HG02885 (cell line): ENCODE measurements around the gene PRPF6.
A peak's percentile ranks its signal among the peaks of the same experiment; 100 is the strongest.

Source experiments
- ATAC-seq: cut with Tn5 transposase; IDR thresholded peaks from one replicate; pipeline ENCODE4 v1.9.1; 2021; ENCODE audit warnings: mild to moderate bottlenecking; ENCODE audit not compliant: unreplicated experiment, poor library complexity

PRPF6 gene

DNA sequence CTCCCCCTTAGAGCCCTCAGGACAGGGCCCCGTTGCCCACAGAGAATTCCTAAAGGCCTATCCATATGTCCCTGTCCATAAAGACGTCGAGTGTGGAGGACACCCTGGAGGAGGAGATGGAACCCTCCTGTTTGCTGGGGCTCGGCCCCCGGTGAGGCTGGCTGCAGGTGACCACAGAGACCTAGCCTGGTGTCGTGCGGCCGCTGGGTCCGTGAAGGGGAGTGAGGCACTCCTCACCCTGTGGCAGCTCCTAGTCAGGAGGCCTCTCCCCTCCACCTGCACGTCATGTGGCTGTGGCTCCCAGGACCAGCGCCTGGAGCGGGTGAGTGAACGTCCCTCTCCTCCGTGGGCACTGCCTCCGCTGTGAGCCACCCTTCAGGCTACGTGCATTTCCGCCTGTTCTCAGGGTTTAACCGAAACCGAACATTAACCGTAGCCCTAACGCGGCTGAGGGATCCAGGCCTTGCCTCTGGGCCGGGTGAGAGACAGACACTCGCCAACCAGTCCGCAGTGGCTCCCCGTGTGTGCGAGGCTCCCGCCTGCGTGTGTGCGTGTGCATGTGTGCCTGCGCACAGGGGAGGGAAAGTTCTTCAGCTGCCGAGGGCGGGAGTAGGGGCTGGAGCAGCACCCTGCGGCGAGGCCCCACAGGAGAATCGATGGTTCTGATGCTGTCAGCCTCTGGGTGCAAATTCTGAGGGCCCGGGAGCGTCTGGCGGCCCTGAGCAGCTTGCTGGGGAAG, 76.1 kb downstream of the PRPF6 start:
- ATAC-seq = no peak

DNA sequence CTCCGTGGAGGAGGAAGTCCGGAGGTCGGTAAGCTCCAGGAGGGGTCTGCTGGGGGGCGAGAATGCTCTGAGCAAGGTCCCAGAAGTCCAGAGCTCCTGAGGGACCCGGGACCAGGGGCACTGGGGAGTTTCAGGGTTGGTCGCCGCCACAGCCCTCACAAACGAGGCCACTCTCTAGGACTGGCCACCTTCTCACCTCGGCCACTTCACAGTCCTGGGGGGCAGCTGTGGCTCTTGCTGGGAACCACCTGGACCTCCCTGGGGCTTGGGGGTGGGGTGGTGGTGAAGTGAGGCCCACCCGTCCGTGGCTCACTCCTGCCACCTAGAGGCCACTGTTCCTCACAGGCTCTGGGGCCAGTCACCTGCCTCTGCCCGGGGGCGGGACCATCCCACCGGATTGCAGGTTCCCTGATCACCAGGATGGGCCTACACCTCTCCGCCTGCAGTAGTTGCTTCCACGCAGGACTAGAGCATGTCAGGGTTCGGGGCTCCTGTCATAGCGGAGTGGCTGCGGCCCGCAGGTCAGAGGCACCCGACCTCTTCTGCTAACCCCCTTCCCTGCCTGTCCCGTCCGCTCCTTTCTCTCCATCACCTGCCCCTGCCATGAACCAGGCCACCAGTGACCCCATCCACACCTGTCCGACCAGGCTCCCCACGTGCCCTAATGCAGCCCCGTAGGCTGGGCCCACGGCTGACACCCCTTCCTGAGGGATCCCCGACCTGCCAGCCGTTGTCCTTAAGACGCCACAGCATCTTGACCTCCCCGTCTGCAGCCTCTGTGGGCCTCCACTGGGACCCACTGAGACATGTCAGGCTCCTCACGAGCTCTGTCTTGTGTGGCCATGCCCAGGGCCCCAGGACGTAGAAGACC, 76.9 kb downstream of the PRPF6 start:
- ATAC-seq = no peak

DNA sequence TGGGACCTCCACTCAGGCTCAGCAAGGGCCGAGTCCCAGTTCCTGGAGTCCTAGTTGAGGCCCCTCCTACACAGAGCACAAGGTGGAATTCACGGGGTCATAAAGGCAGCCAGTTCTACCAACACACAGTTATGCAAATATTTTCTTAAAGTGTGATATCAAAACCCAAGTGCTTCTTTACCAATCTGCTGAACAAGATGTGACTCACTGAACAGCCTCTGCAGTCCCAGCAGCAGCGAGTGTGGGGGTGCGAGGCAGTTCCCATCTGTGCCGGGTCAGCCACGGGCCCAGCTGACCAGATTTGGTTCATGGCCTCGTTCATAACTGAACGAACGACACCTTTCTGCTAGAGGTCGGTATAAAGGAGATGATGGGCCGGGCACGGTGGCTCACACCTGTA, 77.6 kb downstream of the PRPF6 start:
- ATAC-seq = no peak

DNA sequence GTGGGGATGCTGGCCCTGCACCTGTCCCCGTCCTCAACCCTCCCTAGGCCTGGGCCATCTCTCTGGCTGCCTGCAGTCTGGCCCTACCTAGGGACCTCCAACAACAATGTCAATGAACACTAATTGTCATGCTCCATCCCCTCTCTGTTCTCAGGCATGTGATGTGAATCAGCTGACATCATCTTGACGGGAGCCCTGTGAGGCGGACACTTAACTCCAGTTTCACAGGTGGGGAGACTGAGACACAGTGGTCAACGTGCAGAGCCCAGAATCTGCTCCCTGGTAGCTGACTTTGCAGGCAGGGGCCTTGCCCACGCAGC, 81.3 kb downstream of the PRPF6 start:
- ATAC-seq = no peak

DNA sequence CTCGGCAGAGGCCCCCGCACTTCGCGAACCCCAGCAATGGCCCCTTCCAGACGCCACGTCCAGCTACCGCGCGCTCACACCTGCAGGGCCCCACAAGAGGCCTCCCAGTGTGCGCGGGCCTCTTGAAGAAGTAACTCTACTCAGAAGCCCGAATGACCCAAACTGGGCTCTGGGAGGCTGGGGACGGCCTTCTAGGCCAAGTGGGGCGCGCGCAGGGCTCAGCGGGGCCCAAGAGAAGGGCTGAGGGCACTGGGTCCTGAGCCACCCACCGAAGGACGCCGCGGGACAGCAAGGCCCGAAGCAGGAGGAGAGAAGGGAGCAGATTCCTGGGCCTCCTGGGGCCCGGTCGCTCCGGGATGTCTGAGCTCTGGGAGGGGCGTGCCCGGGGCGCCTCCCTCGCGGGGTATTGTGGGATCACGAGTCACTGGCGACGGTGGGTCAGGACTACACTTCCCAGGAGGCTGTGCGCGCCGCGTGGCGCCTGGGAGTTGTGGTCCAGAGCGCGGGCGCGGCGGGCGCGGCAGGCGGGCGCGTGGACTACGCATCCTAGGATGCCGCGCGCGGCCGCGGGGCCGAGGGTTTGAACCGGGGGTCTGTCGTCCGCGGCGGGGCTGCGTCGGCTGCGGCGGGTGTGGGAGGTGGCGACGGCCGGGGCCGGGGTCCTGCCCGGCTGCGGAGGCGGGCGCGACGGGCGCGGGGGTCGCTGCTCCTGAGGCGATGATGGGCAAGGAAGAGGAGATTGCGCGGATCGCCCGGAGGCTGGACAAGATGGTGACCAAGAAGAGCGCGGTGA, 81.9 kb downstream of the PRPF6 start, which contains the start of gene TCEA2:
TSS of gene TCEA2 (plus strand) at position 603 of the 793 bp plus-strand sequence. CDS start at position 718, 115 bp downstream.
- peak; percentile 84 for ATAC-seq

DNA sequence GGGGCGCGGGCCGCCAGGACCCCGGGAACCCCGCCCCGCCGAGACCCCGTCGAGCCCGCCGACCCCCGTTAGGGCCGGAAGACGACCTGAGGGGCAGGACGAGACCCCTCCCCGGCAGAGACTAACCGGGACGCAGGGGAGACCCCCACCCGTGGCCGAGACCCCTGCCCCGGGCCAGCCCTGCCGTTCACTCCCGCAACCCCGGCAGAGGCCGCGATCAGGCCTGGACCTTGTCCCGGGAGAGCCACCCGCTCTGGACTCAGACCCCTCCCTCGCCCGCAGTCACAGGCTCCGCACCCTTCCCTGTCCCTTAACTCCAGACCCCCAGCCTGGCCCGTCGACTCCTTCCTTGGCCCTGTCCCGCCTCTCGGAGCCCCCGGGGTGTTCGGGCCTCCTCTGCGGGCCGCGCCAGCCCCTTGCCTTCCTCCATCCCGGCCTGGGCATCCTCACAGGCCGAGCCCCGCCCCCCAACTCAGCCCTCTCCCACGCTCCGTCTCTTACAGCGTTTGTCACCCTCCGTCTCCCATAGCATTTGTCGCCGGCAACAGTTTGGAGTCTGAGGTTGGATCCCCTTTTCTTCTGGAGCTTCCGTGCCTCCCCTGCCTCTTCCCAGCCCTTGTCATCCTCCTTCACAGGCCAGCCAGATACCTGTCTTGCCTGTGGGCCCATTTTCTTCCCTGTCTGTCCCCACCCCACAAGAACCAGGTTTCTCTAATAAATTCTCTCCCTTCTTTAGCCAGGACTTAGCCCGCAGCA, 82.6 kb downstream of the PRPF6 start:
- ATAC-seq = no peak

DNA sequence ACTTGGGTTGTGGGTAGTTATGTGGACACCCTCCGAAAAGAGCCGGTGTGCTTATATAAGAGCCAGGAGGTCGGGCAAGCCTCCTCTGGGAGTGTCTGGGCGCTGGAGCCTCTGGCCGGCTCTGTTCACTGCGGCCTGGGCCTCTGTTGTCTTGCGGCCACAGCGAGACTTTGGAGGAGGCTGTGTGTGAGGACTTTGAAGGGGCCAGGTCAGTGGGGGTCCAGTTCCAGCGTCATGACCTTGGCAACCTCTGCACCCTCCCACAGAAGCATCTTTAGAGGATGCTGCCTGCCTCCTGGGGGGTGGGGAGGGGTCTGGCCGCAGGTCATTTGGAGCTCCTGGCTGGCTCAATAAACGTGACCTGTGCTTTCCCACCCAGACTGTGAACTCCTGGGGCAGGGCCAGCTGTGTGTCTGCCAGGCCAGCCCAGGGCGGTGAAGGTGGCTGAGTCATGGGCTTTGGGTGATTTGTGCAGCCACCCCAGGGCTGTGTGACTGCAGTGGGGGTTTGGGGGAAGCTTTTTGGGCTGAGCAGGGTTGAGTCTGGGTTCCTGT, 83.3 kb downstream of the PRPF6 start:
- ATAC-seq = no peak

DNA sequence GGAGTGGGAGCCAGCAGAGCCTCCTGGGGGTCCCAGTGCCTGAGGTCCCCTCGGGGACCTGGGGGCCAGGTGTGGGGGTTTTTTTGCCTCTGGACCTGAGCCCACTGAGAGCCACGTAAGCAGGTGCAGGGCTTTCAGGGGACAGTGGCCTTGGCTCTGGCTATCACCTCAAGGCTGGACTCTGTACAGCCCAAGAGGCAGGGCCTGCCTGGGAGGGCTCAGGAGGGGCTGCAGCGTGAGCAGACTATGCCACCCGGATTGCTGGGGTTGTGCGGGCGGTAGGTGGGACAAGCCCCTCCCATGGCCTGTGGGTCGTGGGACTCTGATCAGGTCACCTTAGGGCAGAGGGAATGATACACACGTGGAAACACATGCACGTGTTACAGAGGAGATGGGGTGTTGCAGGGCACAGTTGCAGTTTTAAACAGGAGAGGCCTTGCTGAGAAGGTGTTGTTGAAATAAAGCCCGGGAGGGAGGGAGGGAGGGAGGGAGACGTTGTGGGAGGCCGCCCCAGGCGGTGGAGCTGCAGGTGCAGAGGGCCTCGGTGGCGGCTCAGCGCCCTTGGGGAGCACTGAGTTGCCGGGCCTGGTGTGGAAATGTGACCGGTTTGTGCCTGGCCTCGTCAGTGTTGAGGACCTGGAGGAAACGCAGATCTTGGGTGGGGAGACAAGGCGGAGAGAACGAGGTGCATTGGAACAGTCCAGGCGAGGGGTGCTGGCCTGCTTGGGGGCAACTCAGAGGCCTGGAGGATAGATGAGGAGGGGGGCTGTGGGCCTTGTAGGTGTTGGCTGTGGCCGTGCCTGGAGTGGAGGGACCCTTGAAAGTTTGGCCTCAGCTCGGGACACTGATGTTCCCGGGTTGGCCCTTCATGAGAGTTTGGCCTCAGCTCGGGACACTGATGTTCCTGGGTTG, 84.4 kb downstream of the PRPF6 start:
- no peak for ATAC-seq

DNA sequence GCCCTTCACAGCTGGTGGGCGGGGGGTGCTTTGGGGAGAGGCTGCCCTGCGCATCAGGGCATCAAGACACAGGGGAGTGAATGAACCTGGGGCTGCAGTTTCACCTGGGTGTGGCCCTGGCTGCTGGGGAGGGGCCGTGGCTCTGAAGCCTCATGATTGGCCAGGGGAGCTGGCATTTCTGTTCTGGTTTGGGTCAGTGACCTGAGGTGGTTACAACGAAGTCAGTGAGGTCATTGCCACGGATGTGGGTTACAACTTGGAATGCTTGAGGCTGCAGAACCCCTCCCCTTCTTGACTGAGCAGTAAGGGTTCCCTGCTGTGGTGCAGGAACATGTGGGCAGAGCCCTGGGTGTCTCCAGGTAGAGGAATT, 85.0 kb downstream of the PRPF6 start:
- ATAC-seq = no peak

DNA sequence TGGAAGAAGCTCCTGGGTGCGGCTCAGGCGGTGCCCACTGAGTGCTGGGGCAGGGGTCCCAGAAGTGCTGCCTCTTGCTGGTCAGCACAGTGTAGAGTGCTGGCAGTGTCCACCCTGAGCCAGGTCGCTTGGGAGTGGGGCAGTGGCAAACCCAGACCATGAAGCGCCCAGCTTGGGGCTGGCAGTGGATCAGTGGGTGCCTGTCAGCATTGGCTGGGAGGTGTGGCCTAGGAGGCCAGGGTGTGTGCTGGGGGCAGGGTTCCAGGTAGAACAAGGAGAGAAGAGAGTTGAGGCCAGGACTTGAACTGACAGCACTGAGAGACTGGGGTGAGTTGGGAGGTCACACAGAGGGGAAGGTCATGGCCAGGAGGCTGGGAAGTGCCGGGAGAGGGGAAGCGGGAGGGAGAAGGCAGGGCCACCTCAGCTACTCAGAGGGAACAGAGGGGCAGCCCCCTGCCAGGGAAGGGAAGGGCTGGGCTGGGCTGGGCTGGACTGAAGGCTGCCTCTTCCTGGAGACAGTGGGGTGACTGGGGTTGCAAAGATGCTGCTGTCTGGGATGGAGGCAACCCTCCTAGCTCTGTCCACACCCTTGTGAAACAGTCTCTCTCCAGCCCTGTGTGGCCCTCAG, 86.2 kb downstream of the PRPF6 start:
- no peak for ATAC-seq

DNA sequence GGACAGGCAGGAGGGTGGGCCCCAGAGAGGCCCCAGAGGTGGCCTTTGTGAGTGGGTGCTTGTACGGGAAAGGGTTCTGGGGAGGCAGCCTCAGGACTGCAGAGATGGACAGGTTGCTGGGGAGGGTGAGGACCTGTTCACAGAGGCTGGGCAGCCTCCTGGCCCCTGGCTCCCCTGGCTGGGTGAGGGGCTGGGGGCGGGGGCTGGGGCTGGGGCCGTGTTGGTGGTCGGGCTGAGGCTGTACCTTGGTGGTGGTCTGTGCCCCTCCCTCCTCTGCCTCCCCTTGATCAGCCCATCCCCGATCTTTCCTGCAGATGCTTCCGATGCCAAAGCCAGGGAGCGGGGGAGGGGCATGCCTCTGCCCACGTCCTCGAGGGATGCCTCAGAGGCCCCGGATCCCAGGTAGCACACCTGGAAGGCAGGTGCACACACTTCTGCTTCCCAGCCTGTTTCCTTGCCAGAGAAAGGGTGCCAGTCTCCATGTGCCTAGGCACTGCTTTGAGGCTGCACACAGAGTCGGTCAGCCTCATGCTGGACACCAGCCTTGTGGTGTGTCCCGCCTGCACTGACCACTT, 86.9 kb downstream of the PRPF6 start:
- ATAC-seq = no peak

DNA sequence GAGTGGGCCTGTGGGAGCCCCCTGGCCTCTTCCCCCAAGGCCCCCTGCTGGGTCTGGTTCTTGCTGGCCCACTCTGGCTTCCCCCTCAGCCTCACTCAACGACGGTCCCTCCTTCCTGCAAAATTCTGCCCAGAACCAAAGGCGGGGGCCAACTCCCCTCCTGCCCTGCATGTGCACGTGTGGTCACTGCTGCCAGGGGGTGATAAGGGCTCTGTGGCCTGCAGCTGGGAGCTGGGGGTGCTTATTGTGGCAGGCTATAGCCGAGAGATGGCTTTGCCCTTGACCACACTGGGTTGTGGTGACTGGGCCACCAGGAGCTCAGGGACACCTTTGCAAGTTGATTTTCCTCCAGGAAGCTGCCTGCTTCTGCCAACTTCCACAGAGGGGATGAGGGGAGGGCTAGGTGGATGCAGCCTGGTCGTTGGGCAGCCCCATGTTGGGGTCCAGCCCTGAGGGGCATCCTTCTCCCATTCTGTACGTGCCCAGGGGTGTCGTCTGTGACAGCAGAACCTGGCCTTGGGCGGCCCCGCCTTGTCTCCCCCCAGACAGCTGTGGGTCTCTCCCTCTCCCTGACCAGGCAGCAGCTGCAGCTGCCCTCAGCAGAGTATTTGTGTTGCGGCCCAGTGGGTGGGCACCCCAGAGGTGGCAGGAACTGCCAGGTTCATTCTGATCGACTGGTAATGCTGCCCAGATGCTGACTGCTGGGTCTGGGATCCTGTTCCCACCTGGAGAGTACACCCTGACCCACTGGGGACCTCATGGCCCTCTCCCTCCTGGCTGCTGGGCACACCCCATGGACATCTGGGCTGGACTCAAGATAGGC, 87.7 kb downstream of the PRPF6 start:
- no peak for ATAC-seq

DNA sequence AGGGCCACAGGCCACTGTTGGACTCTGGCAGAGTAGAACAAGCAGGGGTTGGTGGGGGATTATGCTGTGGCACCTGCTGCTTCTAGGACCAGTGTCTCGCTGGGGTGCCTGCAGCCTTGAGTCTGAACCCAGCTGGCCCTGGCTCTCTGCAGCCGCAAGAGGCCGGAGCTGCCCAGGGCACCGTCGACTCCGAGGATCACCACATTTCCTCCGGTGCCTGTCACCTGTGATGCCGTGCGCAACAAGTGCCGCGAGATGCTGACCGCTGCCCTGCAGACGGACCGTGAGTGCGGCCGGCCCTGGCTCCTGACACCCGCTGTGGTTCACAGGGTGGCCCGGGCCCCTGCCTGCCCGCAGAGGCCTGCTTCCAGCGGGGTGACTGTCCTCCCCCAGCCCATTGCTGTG, 88.3 kb downstream of the PRPF6 start:
- ATAC-seq = no peak

DNA sequence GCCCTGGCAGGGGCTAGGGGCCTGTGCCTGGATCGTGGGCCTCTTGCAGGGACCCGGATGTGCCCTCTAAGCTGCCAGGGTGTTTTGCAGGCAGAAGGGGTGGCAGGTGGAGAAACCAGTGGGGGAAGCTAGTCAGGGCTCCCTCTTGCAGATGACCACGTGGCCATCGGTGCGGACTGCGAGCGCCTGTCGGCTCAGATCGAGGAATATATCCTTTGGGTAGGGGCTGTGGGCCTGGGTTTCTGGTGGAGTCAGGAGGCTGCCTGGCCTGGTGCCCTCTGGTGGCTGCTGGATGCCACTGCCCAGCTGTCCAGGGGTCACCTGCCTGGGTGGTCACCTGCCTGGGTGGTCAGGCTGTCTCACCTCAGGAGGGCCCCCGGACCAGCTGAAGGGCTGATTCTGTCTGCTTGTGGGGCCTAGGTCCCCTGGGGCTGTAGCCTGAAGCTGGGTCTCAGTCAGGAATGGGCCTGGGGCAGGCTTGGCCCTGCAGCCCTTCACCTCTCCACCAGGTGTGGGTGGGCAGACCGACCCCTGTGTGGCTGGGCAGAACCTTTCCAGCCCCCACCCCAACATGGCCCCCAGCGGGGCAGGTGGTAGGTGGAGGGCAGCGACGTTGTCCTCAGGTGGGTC, 88.8 kb downstream of the PRPF6 start:
- ATAC-seq = no peak

DNA sequence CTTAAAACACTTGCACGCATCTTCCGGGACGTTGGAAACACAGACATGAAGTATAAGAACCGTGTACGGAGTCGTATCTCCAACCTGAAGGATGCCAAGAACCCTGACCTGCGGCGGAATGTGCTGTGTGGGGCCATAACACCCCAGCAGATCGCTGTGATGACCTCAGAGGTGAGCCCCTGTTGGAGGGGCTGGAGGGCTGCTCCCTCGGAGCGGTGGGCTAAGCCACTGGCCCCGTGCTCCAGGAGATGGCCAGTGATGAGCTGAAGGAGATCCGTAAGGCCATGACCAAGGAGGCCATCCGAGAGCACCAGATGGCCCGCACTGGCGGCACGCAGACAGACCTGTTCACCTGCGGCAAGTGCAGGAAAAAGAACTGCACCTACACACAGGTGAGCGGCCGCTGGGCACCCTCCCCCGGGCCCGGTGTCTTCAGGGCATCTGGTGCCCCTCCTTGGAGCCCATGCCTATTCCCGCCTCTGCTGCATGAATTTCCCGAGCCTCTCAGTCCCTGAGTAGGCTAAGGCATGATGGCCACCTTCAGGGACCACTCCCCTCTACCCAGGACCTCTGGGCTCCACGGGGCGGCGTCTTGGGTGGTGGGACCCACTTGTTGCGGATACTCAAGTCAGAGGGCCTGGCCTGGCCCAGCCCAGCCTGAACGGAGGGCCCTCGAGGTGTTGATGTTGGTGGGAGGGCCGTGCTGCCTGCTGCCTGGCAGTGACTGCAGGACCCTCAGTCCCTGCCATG, 89.5 kb downstream of the PRPF6 start:
- ATAC-seq = no peak
